Fibroblast of skin of scalp (primary cell): Measurements from ENCODE around the gene OR4K15. TPM values are rescaled to one million over a fixed set of nuclear protein-coding genes. Genes with fewer than 3 reads are reported as not detected.
"Not testable (repeated sequence)": the region's sequence is repeated elsewhere in the genome, so short reads cannot be mapped to it uniquely, and the experiment has no call there.

Experiments
- DNase-seq: peaks from one replicate; pipeline ENCODE4 v3.0.0-alpha.2; 2013
- polyA plus RNA-seq, 2 experiments: library from polyadenylated mRNA; unstranded; fragments of 120-200 nt; gene quantifications; one replicate each; pipeline ENCODE4 v1.2.1, GENCODE V29; 2013; ENCODE audit not compliant: insufficient read length in 2 of 2

Gene OR4K15, protein sequence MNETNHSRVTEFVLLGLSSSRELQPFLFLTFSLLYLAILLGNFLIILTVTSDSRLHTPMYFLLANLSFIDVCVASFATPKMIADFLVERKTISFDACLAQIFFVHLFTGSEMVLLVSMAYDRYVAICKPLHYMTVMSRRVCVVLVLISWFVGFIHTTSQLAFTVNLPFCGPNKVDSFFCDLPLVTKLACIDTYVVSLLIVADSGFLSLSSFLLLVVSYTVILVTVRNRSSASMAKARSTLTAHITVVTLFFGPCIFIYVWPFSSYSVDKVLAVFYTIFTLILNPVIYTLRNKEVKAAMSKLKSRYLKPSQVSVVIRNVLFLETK
- polyA plus RNA-seq (2013, experiment 1 of 2; ENCODE audit: insufficient read length): not detected
- not detected for polyA plus RNA-seq (2013, experiment 2 of 2; ENCODE audit: insufficient read length)

DNA sequence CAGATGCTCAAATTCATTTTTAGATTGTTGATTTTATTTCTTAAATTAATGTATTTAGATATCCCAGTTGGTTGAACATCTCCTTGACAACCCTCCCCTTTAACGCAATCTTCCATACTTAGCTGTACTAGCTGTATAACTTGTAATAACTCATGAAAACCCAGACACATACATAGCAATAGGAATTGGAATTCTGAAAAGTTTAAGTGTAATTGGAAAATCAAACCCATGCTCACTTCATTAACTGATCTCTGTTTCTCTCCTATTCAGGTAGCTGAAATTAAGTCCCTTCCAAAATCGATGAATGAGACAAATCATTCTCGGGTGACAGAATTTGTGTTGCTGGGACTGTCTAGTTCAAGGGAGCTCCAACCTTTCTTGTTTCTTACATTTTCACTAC, at the start of gene OR4K15:
OR4K15 (plus strand) TSS at position 301 of the 400 bp plus-strand sequence; CDS start at position 301, 0 bp downstream.
- no peak for DNase-seq

DNA sequence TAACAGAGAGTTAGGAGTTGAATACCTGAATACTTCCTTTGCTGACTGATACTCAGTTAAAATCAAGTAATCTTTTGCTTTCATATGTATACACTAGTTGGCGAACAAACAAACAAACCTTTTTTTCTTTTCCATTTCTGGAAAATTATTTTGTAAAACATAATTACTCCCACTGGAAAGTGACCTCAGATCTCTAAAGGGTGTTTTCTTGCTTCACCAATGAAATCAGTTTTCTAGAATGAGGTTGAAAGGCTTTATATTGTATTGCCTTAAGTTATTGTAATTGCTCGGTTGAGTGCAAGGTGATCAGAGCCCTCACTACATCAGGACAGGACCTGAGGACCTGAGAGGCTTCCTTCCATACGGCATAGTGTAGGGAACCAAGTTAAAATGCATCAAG, 44.8 kb upstream of the OR4K15 start, which contains the start of gene OR4K1:
OR4K1 (plus strand) TSS at position 301 of the 400 bp plus-strand sequence. CDS start 4,750 bp downstream, outside the sequence.
- no peak for DNase-seq

GRCh38 chr14:19941668-19942067, 33.7 kb upstream of the OR4K15 start:
- no peak for DNase-seq

GRCh38 chr14:19947413-19948090, 27.8 kb upstream of the OR4K15 start:
- no peak for DNase-seq

- no peak for DNase-seq
Observed at GRCh38 chr14:19949218-19949617, 26.2 kb upstream of the OR4K15 start.

DNA sequence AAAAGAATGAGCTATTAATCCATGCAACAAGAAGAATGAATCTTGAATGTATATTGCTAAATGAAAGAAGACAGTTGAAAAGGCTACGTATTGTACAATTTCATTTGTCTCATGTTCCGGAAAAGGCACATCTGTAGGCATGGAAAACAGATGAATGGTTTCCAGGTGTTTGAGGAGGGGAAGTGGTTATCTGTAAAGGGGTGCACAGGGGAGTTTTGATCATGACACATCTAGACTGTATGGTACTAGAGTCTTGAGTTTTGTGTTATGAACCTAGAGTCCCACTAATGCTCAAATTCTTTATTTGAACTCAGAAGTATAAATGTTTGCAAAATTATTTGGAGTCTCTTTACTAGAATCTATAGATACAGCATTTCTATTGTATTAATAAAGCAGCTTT, 5.7 kb upstream of the OR4K15 start:
- DNase-seq: not testable (repeated sequence)

DNA sequence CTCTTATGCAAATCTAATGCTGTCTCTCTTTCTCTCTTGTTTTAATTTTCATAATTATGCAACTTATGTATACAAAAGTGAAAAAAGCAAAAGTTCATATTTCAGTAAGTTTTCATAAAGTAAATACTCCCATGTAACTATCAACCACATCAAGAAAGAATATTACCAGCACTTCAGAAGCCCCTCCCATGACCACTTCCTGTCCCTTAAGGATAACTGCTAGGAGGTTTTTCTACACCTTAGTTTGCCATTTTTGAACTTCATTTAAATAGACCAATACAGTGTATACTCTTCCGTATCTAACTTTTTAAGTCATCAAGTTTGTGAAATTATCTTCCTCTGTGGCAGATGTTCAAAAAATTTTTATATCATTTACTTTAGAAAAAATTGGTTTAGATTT, 547 bp upstream of the OR4K15 start:
- no peak for DNase-seq

GRCh38 chr14:19993438-19993837, 18.0 kb downstream of the OR4K15 start:
- no peak for DNase-seq

- DNase-seq: no peak
Observed at GRCh38 chr14:20001863-20002262, 26.5 kb downstream of the OR4K15 start, which contains the start of gene OR4Q2. OR4Q2 (plus strand) TSS chr14:20002163.

DNA sequence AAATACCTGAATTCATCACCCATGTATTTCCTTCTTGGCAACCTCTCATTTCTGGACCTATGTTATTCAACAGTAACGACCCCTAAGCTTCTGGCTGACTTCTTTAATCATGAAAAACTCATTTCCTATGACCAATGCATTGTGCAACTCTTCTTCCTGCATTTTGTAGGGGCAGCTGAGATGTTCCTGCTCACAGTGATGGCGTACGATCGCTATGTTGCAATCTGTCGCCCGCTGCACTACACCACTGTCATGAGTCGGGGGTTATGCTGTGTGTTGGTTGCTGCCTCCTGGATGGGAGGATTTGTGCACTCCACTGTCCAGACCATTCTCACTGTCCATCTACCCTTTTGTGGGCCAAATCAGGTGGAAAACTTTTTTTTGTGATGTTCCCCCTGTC, 26.9 kb downstream of the OR4K15 start:
- DNase-seq: no peak

GRCh38 chr14:20008156-20008555, 32.8 kb downstream of the OR4K15 start:
- no peak for DNase-seq

GRCh38 chr14:20019257-20019865, 44.0 kb downstream of the OR4K15 start, which contains the start of gene OR4K14:
OR4K14 (minus strand) TSS chr14:20019307; CDS start chr14:20015193, 4,114 bp downstream.
- DNase-seq: no peak
